ENCODE measurements around the gene FCHO2. TPM values are rescaled to one million over a fixed set of nuclear protein-coding genes. Genes with fewer than 3 reads are reported as not detected.

Gene FCHO2
- total RNA-seq, 6 experiments from 2014 or later: 11.7 to 22.8 (median 14.8) TPM

DNA sequence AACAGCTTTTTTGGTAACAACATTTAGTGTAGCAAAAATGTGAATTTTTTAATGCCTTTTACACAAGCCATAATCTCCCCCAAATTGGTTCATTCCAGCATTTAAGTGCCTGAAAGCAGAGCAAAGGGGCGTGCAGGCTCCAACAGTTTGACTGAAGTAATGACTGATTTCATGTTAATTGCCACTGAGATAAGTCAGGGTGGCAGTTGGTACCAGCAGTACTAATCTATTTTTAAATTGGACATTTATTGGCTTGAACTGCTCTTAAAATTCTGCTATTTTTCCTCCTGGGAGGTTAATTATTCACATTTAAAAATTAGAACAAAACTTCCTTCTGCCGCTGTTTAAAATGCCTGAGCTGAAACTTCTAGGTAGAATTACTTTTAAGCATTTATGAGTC is 176.9 kb downstream of the FCHO2 start:
- DNase-seq (no peak), ATAC-seq (no peak)
- Histone ChIP-seq H3K4me1 (peaks cover 0 to 3% (median 0%) of the 10 kb centered on the region in 4 donors), H3K36me3 (no peaks in the 10 kb centered on the region), H3K9me3 (no peaks in the 10 kb centered on the region), H3K4me3 (no peak overlapping the region), H3K27ac (no peak overlapping the region), H3K27me3 (no peaks in the 10 kb centered on the region)
- TF ChIP-seq, protein P1, sequence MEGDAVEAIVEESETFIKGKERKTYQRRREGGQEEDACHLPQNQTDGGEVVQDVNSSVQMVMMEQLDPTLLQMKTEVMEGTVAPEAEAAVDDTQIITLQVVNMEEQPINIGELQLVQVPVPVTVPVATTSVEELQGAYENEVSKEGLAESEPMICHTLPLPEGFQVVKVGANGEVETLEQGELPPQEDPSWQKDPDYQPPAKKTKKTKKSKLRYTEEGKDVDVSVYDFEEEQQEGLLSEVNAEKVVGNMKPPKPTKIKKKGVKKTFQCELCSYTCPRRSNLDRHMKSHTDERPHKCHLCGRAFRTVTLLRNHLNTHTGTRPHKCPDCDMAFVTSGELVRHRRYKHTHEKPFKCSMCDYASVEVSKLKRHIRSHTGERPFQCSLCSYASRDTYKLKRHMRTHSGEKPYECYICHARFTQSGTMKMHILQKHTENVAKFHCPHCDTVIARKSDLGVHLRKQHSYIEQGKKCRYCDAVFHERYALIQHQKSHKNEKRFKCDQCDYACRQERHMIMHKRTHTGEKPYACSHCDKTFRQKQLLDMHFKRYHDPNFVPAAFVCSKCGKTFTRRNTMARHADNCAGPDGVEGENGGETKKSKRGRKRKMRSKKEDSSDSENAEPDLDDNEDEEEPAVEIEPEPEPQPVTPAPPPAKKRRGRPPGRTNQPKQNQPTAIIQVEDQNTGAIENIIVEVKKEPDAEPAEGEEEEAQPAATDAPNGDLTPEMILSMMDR (IDR thresholded peaks at IDR 0.05): no peak
- no peak for TF ChIP-seq POLR2A (IDR thresholded peaks at IDR 0.05)
- WGBS (ENCODE audit: insufficient coverage, low coverage, low lambda C conversion rate, missing lambda C conversion rate): 85% methylated on average over 2 of the region's 2 CpGs
- intact Hi-C loops (cut with DNase I): no loop called here

DNA sequence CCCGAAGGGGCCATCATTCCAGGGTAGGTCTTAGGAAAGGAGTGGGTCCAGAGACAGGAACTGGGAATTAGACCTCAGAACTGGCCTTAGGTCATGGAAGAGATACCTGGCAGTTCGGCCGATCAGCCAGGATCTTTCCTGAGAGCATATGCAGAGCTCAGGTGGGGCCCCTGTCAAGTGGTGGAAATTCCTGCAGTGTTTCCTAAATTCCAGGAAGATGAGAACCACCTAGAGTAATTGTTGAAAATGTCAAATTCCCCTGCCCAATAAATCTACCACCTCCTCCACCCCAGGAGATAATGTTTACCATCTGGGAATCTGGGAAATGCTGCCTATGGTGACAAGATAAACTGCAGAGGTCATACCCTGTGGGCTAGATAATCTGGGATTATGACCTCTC is 179.2 kb downstream of the FCHO2 start:
- Histone ChIP-seq H3K9me3 (no peaks in the 10 kb centered on the region), H3K27me3 (no peaks in the 10 kb centered on the region), H3K36me3 (no peaks in the 10 kb centered on the region), H3K4me1 (peaks cover 0 to 3% (median 0%) of the 10 kb centered on the region in 4 donors), H3K27ac (no peak overlapping the region), H3K4me3 (no peak overlapping the region)
- intact Hi-C loops (cut with DNase I): no loop called here
- DNase-seq (no peak), ATAC-seq (no peak)
- TF ChIP-seq, protein P1 (IDR thresholded peaks at IDR 0.05): no peak
- no peak for TF ChIP-seq POLR2A (IDR thresholded peaks at IDR 0.05)
- WGBS (ENCODE audit: insufficient coverage, low coverage, low lambda C conversion rate, missing lambda C conversion rate): 67% methylated on average over 1 of the region's 3 CpGs

DNA sequence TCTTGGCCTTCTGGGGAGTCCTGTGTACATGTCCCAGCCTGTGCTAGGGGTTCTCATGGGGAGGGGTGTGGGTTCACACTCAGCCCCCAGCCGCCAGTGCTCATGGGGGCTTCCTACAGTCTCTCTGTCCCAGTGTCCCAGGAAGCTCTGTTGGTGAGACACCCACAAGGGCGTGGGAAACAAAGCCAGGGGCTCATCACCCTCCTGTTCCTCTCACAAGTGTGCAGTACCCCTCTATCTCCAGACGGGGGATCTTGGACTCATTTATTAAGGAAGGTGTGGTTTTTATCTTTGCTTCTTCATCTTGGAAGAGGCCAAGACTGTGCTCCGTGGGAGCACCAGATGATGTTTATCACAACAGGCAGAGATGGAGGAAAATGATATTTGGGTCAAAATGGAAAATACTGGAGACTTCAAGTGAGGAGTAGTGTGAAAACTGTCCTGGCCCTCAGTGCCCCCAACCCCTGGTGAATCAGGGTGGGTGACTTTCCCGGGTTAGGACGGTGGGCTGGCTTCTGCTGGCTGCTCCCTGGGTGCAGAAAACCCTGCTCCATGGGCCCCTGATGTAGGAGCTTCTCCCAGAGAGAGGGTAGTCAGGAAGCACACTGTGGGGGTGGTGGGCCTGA is 179.7 kb downstream of the FCHO2 start:
- H3K27me3 ChIP-seq: no peaks in the 10 kb centered on the region
- H3K4me1 ChIP-seq: peaks cover 0 to 3% (median 0%) of the 10 kb centered on the region in 4 donors
- 32% methylated on average over 3 of the region's 6 CpGs for WGBS (ENCODE audit: insufficient coverage, low coverage, low lambda C conversion rate, missing lambda C conversion rate)
- H3K27ac ChIP-seq: no peak overlapping the region
- H3K4me3 ChIP-seq: no peak overlapping the region
- intact Hi-C loops (cut with DNase I): no loop called here
- no peak for DNase-seq
- no peaks in the 10 kb centered on the region for H3K9me3 ChIP-seq
- no peaks in the 10 kb centered on the region for H3K36me3 ChIP-seq
- TF ChIP-seq, protein P1 (IDR thresholded peaks at IDR 0.05): no peak
- TF ChIP-seq POLR2A (IDR thresholded peaks at IDR 0.05): no peak
- peak in 1 of 4 donors; percentile 29 for ATAC-seq

DNA sequence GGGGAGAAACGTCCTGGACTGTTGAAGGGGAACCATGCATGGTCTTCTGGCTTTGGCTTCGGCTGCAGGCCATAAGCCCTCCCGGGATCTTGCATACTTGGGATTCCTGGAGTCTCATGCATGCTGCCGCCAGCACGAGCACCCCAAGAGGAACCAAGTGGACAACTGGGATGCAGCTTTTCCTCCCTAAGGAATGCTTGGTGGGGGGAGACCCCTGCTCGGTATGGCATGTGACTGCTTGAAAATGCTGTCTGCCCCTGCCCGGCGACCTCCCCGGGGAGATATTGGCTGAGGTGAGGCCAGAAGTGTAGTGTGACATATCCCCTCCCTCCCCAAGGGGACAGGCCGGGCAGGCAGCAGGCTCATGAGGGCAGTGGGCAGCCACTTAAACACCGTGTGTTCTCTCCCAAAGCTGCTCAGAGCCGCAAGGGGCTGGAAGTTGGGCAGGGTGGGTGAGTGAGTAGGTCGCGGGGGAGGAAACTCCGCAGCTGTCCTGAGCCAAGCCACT is 180.3 kb downstream of the FCHO2 start:
- Histone ChIP-seq H3K4me3 (no peak overlapping the region), H3K4me1 (peaks cover 0 to 3% (median 0%) of the 10 kb centered on the region in 4 donors), H3K9me3 (no peaks in the 10 kb centered on the region), H3K27me3 (no peaks in the 10 kb centered on the region), H3K36me3 (no peaks in the 10 kb centered on the region), H3K27ac (no peak overlapping the region)
- TF ChIP-seq POLR2A (IDR thresholded peaks at IDR 0.05): no peak
- TF ChIP-seq, protein P1 (IDR thresholded peaks at IDR 0.05): no peak
- peak in 1 of 4 donors; percentile 12 for ATAC-seq
- 30% methylated on average over 5 of the region's 15 CpGs for WGBS (ENCODE audit: insufficient coverage, low coverage, low lambda C conversion rate, missing lambda C conversion rate)
- intact Hi-C loops (cut with DNase I): no loop called here
- no peak for DNase-seq
